Measurements from ENCODE around the gene ABHD2. TPM values are rescaled to one million over a fixed set of nuclear protein-coding genes. Genes with fewer than 3 reads are reported as not detected.

ABHD2 gene
- total RNA-seq, 1 experiment from 2014 or later: 15.6 TPM

DNA sequence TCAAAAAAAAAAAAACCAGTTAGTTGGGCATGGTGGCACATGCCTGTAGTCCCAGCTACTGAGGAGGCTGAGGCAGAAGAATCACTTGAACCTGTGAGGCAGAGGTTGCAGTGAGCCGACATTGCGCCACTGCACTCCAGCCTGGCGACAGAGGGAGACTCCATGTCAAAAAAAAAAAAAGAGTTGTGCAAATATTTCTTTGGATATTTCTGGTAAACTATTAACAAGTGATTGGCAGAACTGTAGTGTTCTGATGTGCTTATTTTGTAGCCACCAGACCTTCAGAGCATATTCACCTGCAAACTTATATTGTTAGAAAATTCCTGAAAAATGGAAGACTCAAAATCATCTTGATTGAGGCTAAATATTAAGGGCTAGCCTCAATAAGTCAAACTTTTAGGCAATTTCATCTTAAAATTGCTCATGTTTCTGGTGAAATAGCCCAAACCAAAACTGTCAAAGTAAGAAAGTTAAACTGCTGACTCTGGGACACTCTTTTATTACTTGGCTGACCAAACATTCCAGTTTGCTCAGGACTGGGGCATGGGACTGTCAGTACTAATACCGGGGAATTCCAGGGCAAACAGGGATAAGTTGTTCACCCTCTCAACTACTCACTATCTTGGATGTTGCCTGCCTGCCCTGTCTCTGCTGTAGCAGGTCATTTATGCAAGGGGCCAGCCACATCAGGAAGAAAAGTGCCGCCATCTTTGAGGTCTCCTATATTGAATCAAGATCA lies 37.0 kb downstream of the ABHD2 start:
- H3K27ac ChIP-seq (ENCODE audit: insufficient read length, low read depth, low read length): no peak overlapping the region
- H2BK15ac ChIP-seq (ENCODE audit: low read depth, low read length): no peak overlapping the region
- Mint-ChIP-seq H3K4me3 (no peak overlapping the region), H3K27me3 (ENCODE audit: low read depth) (no peaks in the 10 kb centered on the region), H3K9me3 (no peaks in the 10 kb centered on the region), H3K27ac (no peak overlapping the region), H3K36me3 (ENCODE audit: insufficient read depth in 1 of 3, low read depth in 3 of 3) (peaks cover 0 to 4% (median 2%) of the 10 kb centered on the region in 3 experiments; a peak in 3 of 7 replicates), H3K4me1 (peaks cover 11 to 13% of the 10 kb centered on the region in 2 experiments)
- H3K56ac ChIP-seq (ENCODE audit: insufficient read length, low read depth, low read length): no peak overlapping the region
- H3K14ac ChIP-seq (ENCODE audit: insufficient read depth, low read length): no peak overlapping the region
- H2BK20ac ChIP-seq (ENCODE audit: low read depth, low read length, poor library complexity, severe bottlenecking): no peak overlapping the region
- no peaks in the 10 kb centered on the region for H4K20me1 ChIP-seq (ENCODE audit: control insufficient read depth, insufficient read depth, insufficient read length)
- no peaks in the 10 kb centered on the region for H3K79me1 ChIP-seq (ENCODE audit: insufficient read depth, low read depth, low read length, poor library complexity, severe bottlenecking)
- no peaks in the 10 kb centered on the region for H3K79me2 ChIP-seq (ENCODE audit: insufficient read depth, low read length)
- H3K4me1 ChIP-seq (ENCODE audit: insufficient read depth, low read length): 0 out of 2 replicates have a peak, but pooled peaks cover 2% of the 10 kb centered on the region
- H2BK12ac ChIP-seq (ENCODE audit: insufficient read length, low read depth, low read length): no peak overlapping the region
- H2AK5ac ChIP-seq (ENCODE audit: insufficient read length, low read length): no peak overlapping the region
- no peaks in the 10 kb centered on the region for H3K23me2 ChIP-seq (ENCODE audit: insufficient read length, low read depth, low read length, poor library complexity, severe bottlenecking)
- no peaks in the 10 kb centered on the region for H3K27me3 ChIP-seq (ENCODE audit: insufficient read depth, low read length)
- H3K18ac ChIP-seq (ENCODE audit: insufficient read length, low read depth, low read length): no peak overlapping the region
- H3K23ac ChIP-seq (ENCODE audit: insufficient read length, low read depth, low read length): no peak overlapping the region
- no CpG with 5 or more reads among the region's 5 CpGs for WGBS (ENCODE audit: extremely low coverage, insufficient read length, low lambda C conversion rate)
- H4K91ac ChIP-seq (ENCODE audit: insufficient read length, low read depth, low read length): no peak overlapping the region
- no peak overlapping the region for H3K9ac ChIP-seq (ENCODE audit: extremely low read depth, insufficient read length, low read length)
- H3K4me2 ChIP-seq (ENCODE audit: insufficient read depth, insufficient read length, low read length): no peak overlapping the region
- no peak overlapping the region for H3K4ac ChIP-seq (ENCODE audit: low read depth, low read length)
- no peak overlapping the region for H3T11ph ChIP-seq (ENCODE audit: low read length)
- H3K9me3 ChIP-seq (ENCODE audit: control insufficient read depth, low read depth, low read length): no peaks in the 10 kb centered on the region
- no peak for DNase-seq
- no peak overlapping the region for H4K5ac ChIP-seq (ENCODE audit: insufficient read length, low read depth, low read length)
- H2AFZ ChIP-seq (ENCODE audit: low read length): no peak overlapping the region
- H2BK5ac ChIP-seq (ENCODE audit: insufficient read length, low read length): no peak overlapping the region
- no peak overlapping the region for H2BK120ac ChIP-seq (ENCODE audit: low read depth, low read length, poor library complexity, severe bottlenecking)
- H4K8ac ChIP-seq (replicated peaks; ENCODE audit: insufficient read length, low read depth, low read length): no peak overlapping the region
- TF ChIP-seq, protein P1, sequence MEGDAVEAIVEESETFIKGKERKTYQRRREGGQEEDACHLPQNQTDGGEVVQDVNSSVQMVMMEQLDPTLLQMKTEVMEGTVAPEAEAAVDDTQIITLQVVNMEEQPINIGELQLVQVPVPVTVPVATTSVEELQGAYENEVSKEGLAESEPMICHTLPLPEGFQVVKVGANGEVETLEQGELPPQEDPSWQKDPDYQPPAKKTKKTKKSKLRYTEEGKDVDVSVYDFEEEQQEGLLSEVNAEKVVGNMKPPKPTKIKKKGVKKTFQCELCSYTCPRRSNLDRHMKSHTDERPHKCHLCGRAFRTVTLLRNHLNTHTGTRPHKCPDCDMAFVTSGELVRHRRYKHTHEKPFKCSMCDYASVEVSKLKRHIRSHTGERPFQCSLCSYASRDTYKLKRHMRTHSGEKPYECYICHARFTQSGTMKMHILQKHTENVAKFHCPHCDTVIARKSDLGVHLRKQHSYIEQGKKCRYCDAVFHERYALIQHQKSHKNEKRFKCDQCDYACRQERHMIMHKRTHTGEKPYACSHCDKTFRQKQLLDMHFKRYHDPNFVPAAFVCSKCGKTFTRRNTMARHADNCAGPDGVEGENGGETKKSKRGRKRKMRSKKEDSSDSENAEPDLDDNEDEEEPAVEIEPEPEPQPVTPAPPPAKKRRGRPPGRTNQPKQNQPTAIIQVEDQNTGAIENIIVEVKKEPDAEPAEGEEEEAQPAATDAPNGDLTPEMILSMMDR (conservative IDR thresholded peaks at IDR 0.05): no peak
